Peyer's patch (tissue), 4 donors: ENCODE measurements around the gene ZSWIM1.

Experiments
- POLR2A ChIP-seq, 2 donors: fragments of 450-650 bp; IDR thresholded peaks; one replicate each; pipeline ENCODE4 v1.5.1; 2017; ENCODE audit warnings: antibody characterized with exemption in 2 of 2, mild to moderate bottlenecking in 2 of 2, moderate library complexity in 2 of 2
- TF ChIP-seq, protein P1 (sequence below), 6 experiments: fragments of 450-650 bp in 4 of 6; fragments of 200-600 bp in 2 of 6; sonication (generic) in 1 of 6; IDR thresholded peaks; one replicate each; pipeline ENCODE4 v1.5.1; 2017 to 2019; ENCODE audit warnings: antibody characterized with exemption in 6 of 6, mild to moderate bottlenecking in 3 of 6, moderate library complexity in 1 of 6

DNA sequence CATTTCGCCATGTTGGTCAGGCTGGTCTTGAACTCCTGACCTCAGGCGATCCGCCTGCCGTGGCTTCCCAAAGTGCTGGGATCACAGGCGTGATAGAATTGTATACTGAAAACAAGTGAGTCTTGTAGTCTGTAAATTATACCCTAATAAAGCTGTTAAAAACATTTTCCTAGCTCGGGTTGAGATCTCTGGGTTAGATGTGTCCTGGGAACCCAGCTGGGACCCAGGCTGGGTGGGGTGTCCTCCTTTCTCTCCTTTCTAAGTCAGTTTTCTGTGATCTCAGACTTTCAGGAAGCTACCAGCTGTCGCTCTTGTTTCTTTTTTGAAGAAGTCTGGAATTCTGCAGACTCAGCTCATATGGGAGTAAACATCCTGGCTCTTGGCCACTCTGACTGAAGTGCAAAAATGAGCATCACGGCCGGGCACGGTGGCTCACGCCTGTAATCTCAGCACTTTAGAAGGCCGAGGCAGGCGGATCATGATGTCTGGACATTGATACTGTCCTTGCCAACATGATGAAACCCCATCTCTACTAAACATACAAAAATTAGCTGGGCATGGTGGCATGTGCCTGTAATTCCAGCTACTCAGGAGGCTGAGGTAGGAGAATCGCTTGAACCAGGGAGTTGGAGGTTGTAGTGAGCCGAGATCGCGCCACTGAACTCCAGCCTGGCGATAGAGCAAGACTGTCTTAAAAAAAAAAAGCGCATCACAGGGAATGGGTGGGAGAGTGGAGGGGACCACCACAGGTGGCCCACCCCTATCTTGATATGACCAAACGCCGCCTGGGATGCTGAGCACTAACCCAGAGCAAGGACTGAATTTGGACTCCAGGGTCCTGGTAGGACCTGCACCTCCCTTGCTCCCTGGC, 43.6 kb downstream of the ZSWIM1 start:
- no peak for TF ChIP-seq POLR2A (IDR thresholded peaks at IDR 0.05)
- TF ChIP-seq, protein P1, sequence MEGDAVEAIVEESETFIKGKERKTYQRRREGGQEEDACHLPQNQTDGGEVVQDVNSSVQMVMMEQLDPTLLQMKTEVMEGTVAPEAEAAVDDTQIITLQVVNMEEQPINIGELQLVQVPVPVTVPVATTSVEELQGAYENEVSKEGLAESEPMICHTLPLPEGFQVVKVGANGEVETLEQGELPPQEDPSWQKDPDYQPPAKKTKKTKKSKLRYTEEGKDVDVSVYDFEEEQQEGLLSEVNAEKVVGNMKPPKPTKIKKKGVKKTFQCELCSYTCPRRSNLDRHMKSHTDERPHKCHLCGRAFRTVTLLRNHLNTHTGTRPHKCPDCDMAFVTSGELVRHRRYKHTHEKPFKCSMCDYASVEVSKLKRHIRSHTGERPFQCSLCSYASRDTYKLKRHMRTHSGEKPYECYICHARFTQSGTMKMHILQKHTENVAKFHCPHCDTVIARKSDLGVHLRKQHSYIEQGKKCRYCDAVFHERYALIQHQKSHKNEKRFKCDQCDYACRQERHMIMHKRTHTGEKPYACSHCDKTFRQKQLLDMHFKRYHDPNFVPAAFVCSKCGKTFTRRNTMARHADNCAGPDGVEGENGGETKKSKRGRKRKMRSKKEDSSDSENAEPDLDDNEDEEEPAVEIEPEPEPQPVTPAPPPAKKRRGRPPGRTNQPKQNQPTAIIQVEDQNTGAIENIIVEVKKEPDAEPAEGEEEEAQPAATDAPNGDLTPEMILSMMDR (IDR thresholded peaks at IDR 0.05): no peak
